NCI-H2081 treated with DMSO at 0.1 percent for 48 hours (cell line): ENCODE results near the gene ZNF232.
A peak's percentile ranks its signal among the peaks of the same experiment; 100 is the strongest.
"Not testable (repeated sequence)": the region's sequence is repeated elsewhere in the genome, so short reads cannot be mapped to it uniquely, and the experiment has no call there.

ENCODE experiments used
- DNase-seq: peaks from one replicate; lab custom pipeline; 2025; lab: John Stamatoyannopoulos, UW

ZNF232 gene

GRCh38 chr17:5111402-5112204 is at the start of gene ZNF232:
ZNF232 (minus strand) TSS chr17:5111878; CDS start chr17:5111822, 56 bp downstream.
- peak; percentile 33 for DNase-seq

DNA sequence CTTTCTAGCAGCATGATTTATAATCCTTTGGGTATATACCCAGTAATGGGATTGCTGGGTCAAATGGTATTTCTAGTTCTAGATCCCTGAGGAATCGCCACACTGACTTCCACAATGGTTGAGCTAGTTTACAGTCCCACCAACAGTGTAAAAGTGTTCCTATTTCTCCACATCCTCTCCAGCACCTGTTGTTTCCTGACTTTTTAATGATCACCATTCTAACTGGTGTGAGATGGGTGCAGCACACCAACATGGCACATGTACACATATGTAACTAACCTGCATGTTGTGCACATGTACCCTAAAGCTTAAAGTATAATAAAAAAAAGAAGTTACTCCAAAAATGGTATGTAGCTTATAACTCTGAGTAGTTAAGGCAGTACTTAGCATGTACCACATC is 49.0 kb upstream of the ZNF232 start:
- not testable (repeated sequence) for DNase-seq

GRCh38 chr17:5146122-5146521 is 34.4 kb upstream of the ZNF232 start:
- DNase-seq: not testable (repeated sequence)

- not testable (repeated sequence) for DNase-seq
These were observed 31.2 kb upstream of the ZNF232 start for GRCh38 chr17:5142877-5143276.

DNA sequence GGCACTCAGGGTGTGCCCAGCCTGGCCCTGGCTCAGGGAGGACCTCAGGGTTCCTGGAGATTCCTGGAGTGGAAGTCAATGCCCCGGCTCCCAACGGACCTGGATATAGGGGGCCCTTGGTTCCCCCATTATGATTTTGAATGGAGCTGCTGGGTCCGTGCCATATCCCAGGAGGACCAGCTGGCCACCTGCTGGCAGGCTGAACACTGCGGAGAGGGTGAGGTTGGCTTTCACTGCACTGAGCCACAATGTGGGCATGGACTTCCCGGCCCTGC is 27.7 kb upstream of the ZNF232 start:
- no peak for DNase-seq

- DNase-seq: no peak
These were observed 27.2 kb upstream of the ZNF232 start for GRCh38 chr17:5138616-5139457.

- DNase-seq: not testable (repeated sequence)
These were observed 26.5 kb upstream of the ZNF232 start for GRCh38 chr17:5138198-5138544.

- not testable (repeated sequence) for DNase-seq
These were observed 26.0 kb upstream of the ZNF232 start for GRCh38 chr17:5137511-5138197.

DNA sequence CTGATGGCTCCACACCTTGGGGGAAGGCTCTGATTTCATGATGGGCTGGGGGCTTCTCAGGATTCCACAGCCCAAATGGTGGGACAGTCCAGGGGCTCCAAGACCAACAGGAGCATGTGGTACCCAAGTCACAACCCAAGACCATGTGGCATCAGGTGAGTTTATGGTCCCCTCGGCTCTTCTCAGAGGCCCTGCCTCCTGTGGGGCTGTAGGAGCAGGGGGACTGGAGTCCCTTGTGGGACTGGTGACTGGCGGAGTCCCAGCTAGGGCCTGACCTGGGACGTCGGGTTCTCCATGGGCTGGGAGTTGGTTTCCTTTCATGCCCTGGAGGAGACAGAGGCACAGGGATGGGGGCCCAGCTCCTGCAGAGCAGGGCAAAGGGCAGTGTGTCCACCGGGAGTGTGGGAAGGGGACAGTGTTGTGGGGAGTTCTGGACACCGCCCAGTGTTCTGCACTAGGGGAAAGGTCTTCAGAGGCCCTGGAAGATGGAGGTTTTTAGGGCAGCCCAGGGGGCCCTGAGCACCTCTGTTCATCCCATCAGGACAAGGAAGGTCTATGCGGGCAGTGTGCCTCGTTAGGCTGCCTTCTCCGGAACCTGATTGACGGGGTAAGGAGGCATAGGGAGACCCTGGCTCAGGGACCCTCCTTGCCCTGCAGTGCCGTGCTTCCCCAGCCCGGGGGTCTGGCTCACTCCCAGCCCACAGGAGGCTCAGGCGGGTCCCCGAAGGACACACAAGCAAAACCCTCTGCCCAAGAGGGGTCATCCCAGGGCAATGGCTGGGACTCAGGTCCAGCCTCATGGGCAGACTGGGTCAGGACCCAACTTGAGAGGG is 25.1 kb upstream of the ZNF232 start:
- DNase-seq: not testable (repeated sequence)

DNA sequence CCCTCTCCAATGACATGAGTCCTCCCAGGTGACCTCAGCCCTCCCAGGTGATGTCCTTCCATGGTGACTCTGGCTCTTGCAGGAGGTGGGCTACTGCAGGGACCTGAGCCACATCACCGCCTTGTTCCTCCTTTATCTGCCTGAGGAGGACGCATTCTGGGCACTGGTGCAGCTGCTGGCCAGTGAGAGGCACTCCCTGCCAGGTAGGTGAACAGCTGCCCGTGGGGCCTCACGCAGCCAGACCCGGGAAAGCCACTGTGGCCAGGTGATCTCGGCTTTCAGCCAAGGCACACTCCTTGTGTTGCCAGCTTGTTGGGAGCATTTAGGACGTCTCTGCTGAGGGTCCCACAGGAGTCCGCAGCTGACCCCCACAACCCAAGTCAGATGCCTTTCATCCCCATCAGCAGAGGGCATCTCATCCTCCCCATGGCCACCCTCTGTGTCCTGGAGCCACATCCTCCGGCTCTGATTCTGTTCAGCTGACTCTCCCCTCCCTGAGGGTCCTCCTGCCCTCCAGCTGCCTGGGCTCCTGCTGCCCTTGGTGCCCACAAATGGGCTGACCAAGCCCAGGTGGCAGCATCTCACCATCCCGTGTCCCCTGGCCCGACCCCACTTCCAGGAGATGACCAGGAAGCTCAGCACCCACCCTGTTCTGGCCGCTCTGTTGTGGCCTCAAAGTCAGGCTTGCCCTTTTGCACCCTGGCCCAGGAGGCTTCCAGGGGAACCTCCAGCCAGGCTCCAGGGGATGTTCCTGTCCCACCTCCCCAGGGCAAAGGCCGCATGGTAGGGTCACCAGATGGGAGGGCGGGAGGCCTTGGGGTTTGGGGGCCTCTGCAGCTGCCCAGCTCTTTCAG is 24.3 kb upstream of the ZNF232 start:
- DNase-seq: no peak

GRCh38 chr17:5135131-5135712 is 23.5 kb upstream of the ZNF232 start:
- not testable (repeated sequence) for DNase-seq

GRCh38 chr17:5134571-5134970 is 22.9 kb upstream of the ZNF232 start:
- not testable (repeated sequence) for DNase-seq

- not testable (repeated sequence) for DNase-seq
These were observed 22.3 kb upstream of the ZNF232 start for GRCh38 chr17:5133961-5134360.

DNA sequence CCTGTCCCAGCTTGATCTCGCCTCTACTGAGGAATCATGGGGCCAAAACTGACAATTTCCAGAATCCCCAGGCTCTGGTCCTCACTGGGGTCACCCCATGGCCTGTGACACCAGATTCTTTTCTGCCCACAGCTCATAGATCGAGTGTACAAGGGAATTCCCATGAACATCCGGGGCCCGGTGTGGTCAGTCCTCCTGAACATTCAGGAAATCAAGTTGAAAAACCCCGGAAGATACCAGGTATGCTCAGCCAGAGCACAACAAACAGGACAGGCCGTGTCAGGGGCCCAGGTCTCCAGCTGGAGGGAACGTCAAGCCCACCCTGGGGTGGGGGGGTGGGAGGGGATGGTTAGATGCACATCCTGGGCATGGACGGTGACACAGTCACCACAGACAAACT is 21.6 kb upstream of the ZNF232 start:
- no peak for DNase-seq

GRCh38 chr17:5132503-5133225 is 21.0 kb upstream of the ZNF232 start:
- DNase-seq: not testable (repeated sequence)

GRCh38 chr17:5131799-5132502 is 20.3 kb upstream of the ZNF232 start:
- not testable (repeated sequence) for DNase-seq

GRCh38 chr17:5131146-5131715 is 19.6 kb upstream of the ZNF232 start:
- DNase-seq: no peak

DNA sequence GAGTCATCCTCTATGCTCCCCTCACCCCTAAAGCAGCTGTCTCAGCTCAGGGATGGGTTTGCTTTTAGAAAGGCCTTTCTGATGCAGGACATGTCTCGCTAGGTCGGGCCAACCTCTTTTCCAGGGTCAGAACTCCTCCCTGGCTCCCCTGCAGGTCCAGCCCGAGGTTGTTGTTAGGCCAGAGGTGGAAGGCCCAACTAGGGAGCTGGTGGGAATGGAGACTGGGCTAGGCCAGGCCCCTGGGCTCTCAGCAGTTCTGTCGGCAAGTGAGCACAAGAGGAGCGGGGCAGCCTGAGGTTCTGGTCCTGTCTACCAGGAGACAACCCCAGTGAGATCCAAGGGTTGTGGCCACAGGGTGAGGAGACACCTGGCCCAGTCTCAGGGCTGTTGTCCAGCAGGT is 19.0 kb upstream of the ZNF232 start:
- DNase-seq: not testable (repeated sequence)

DNA sequence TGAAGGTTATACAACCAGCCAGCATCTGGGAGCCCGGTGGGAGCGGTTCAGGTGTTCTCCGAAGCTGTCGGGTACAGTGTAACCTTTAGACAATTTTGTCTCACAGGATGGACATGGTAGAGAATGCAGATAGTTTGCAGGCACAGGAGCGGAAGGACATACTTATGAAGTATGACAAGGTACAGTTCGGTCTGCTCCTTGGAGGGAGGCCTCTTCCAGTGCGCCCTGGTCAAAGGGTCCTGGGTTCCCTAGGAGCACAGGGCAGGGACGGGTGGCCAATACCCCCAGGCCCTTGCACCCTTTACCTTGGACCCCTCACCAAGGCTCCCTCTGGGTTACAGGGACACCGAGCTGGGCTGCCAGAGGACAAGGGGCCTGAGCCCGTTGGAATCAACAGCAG is 18.6 kb upstream of the ZNF232 start:
- not testable (repeated sequence) for DNase-seq
